Left kidney (tissue), 2 donors: Measurements from ENCODE around the gene CDK4. TPM values are rescaled to one million over a fixed set of nuclear protein-coding genes. Genes with fewer than 3 reads are reported as not detected.

Experiments
- DNase-seq: peaks from one replicate; pipeline ENCODE4 v3.0.0-alpha.2; 2013
- polyA plus RNA-seq: library from polyadenylated mRNA; unstranded; fragments of 120-200 nt; gene quantifications from one replicate; pipeline ENCODE4 v1.2.1, GENCODE V29; 2013; ENCODE audit not compliant: insufficient read length

Gene CDK4
- polyA plus RNA-seq, 1 donor, result 226 TPM

- DNase-seq, result no peak
Observed at GRCh38 chr12:57772429-57773322, 20.6 kb upstream of the CDK4 start, which contains the start of gene EEF1AKMT3. Gene EEF1AKMT3 (plus strand): TSS chr12:57772614. CDS start chr12:57772725, 111 bp downstream.

DNA sequence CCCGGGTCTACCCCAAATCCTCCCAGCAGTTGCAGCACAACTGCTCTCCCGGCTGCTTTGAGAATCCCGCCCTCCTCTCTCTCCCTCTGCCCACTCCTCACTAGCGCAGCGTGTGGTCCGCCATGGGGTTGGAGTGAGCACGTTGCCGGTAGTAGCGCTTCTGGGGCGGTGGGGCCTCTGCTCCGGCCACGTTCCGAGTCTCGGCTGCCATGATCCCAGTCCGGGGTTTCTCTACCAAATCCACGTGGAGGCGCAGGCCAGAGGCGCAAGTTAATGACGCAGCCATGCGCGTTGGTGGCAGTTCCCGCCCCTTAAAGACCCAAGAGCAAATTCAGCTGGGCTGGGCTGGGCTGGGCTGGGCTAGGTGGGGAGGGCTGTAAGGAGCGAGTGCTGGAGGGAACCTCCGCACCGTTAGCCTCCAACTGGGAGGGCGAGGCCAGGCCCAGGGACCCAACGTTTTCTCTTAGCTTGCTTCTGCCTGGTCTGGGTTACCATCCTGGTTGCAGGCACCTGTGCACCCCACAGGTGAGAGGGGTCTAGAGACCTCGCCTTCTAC, 19.8 kb upstream of the CDK4 start, which contains the start of gene METTL1:
METTL1 (minus strand) TSS at position 233 of the 556 bp plus-strand sequence; CDS start at position 211, 22 bp downstream.
- DNase-seq, result peak; percentile 96

DNA sequence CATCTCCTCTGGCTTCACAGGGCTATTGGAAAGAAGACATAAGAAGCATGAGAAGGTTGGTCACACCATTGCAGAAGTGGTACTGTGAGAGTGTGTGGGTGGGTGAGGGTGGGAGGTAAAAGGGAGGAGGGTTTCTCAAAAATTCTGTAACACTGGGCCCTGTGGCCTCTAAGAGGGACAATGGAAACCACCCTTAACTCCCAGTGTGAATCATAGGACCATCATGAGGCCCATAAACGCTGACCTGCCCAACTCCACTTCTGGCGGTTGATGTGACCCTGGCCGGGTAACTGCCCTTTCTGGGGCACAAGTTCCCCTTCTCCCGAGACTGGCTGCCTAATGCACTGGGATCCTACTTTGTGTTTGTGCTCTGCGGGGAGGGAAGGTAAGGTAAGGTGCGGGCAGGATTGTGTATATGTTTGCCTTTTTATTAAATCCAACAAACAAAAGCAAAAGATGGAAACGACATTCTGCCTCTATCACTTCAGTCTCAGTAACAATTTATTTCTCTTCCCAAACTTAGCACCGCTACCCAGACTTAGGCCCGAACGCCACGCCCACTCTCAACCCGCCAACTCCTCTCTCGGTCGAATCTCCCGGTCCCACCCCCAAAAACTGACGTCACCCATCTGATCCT, 19.2 kb upstream of the CDK4 start:
- peak; percentile 91 for DNase-seq

DNA sequence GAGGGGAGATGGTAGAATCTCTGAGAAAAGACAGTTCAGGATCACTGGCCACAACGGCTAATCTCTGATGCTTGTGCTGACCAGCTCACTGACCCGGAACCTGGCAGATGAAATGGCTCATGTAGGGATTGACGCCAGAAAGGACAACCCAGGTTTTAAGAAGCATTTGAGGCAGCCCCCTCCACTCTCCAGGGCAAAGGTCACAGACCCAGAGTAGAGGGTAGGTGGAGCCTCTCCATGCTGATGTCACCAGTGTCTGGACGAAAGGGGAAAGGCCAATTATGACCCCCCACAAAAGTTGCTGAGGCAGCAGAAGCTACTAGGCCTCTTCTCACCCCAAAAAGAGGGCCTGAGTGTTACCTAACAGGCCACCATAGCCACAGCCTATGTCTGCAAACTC, 18.6 kb upstream of the CDK4 start:
- no peak for DNase-seq

DNA sequence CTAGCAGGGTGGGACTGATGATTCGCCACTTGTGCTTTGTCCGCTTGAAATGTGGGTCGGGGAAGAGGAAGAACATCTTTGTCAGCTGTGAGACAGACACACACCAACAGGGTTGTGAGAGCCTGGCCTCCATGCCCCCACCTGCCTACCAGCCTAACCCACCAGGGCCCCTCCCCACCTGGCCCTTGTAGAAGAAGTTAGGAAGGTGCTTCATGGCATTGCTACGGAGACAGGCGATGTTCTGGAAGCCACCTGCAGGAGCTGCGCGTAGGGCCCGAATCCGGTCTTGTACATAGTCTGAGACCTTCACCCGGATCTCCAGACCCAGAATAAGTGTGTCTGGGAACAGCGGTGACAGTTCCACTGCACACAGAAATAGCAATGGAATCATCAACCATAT, 17.5 kb upstream of the CDK4 start:
- DNase-seq, result no peak

DNA sequence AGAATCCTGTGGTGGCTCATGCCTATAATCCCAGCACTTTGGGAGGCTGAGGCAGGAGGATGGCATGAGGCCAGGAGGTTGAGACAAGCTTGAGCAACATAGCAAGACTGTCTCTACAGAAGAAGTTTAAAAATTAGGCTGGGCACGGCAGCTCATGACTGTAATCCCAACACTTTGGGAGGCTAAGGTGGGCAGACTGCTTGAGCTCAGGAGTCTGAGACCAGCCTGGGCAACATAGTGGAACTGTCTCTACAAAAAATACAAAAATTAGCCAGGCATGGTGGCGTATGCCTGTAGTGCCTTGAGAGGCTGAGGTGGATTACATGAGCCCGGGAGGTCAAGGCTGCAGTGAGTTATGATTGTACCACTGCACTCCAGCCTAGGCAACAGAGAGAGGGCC, 15.8 kb upstream of the CDK4 start:
- DNase-seq, result no peak

DNA sequence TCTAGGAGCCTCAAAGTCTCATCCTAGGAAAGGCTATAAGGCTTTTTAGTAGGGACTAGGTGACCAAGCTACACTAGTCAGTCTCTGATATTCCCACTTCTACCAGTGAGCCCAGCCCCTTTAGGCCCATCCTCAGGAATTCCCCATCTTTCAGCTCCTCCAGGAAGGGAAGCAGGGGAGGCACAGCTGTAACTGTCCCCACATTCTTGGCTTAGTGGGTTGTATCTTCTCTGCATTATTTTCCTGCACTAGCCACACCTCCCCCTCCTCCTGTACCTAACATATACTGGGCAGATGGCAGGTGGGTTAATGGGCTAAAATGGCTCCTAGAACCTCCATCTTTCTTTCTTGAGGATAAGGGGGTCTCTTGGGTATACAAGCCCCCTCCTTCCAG, 15.2 kb upstream of the CDK4 start:
- no peak for DNase-seq

GRCh38 chr12:57766464-57767304, 14.6 kb upstream of the CDK4 start, which contains the start of gene CYP27B1:
Gene CYP27B1 (minus strand): TSS chr12:57767078. CDS start chr12:57767041, 37 bp downstream.
- DNase-seq, result no peak

GRCh38 chr12:57765698-57766463, 13.8 kb upstream of the CDK4 start:
- no peak for DNase-seq

- DNase-seq, result no peak
Observed at GRCh38 chr12:57765003-57765697, 13.0 kb upstream of the CDK4 start.

DNA sequence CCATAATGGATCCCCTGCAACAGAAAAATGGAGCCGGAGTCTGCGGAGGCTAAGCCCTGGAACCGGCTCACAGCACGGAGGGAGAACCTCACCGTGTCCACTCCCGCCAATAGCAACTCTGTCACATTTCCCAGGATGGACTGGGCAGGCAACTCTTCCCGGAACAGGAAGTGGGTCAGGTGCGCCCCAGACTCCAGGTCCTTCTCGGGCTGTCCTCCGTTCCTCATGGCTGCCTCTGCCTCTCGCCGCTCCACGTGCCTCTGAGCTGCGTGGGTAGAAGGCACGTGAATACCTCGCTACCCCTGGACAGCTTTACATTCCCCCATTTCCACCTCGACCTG, 12.5 kb upstream of the CDK4 start:
- DNase-seq, result no peak

GRCh38 chr12:57763881-57764661, 12.0 kb upstream of the CDK4 start:
- no peak for DNase-seq

GRCh38 chr12:57762463-57762862, 10.4 kb upstream of the CDK4 start:
- no peak for DNase-seq

GRCh38 chr12:57761391-57761998, 9.4 kb upstream of the CDK4 start:
- no peak for DNase-seq

- DNase-seq, result no peak
Observed at GRCh38 chr12:57760347-57760982, 8.4 kb upstream of the CDK4 start.

DNA sequence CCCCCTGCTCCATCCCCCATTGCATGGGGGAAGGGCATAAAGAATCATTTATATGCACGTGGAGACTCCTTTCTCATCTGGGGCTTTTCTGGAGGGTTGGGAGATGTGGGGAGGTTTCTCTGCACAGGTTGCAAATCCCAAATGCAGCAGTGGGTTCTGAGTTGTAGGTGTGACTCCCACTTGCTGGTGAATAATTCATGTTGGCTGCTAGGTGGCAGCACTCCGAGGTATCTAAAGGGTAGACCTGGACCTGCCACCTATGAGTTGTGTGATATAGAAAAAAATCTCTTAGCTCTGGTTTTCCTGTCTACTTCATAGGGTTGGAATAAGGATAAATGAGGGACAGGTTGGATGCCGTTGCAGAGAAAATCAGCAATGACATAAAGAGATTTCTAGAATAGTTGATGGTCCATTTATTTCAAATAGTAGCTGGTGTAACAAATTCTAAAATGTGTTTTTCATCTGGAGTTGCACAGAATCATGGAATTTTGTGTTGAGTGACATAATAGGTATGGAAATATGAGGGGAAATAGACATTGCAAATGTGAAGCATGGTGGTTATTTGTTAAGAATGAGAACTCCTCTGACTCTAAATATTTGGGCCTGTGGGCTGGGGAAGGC, 7.4 kb upstream of the CDK4 start:
- DNase-seq, result no peak

DNA sequence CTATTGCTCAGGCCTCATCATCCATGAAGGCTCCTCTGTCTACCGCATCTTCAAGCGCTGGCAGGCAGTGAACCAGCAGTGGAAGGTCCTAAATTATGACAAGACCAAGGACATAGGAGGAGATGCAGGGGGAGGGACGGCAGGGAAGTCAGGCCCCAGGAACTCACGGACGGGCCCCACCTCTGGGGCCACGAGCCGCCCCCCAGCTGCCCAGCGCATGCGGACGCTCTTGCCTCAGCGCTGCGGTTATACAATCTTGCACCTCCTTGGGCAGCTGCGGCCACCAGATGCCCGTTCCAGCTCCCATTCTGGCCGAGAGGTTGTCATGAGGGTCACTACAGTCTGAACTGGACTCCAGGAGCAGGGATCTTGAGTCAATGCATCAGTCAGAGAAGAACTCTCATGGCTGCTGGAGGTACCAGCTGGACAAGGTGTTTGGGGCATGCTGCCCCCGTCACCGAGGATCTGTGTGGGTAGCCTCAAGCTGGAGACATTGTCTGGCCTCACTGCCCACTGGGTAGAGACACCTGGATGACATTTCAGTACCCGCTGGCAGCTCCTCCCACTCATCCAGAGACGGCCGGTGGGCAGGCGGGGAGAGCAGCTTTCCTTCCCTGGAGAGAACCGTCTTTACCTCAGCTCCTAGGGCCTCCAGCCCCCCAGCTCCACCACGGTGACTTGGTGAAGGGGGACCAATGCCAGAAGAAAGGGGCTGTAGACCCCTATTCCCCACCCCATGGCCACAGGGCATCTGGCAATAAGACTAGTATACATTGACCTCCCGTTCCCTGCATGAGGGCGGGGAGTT, 6.6 kb upstream of the CDK4 start:
- DNase-seq, result no peak
